HG03520 (cell line): ENCODE data around the gene ARMCX5.

Experiments
- ATAC-seq: cut with Tn5 transposase; IDR thresholded peaks from one replicate; pipeline ENCODE4 v1.9.1; 2021; ENCODE audit warnings: mild to moderate bottlenecking, moderate library complexity; ENCODE audit not compliant: unreplicated experiment

Gene ARMCX5

GRCh38 chrX:102599084-102599950, at the start of gene ARMCX5:
ARMCX5 (plus strand) TSS chrX:102599515; CDS start chrX:102602142, 2,627 bp downstream.
- peak; percentile 87 for ATAC-seq

DNA sequence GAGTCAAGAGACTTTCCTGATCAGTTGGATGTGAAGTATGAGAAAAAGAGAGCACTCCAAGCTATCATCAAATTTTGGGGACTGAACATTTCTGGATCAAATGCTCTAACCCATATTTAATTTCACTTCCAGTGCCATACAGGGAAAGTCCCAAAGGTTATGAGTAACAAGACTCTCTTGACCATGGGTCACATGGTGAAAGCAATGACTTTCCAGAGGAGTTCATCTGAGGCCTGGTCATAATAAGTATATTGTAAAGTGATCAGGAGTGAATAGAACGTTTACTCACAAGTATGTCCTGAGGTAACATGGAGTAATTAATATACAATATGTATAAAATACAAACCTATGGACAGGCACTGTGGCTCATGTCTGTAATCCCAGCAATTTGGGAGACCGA, 40.7 kb upstream of the ARMCX5 start:
- no peak for ATAC-seq

DNA sequence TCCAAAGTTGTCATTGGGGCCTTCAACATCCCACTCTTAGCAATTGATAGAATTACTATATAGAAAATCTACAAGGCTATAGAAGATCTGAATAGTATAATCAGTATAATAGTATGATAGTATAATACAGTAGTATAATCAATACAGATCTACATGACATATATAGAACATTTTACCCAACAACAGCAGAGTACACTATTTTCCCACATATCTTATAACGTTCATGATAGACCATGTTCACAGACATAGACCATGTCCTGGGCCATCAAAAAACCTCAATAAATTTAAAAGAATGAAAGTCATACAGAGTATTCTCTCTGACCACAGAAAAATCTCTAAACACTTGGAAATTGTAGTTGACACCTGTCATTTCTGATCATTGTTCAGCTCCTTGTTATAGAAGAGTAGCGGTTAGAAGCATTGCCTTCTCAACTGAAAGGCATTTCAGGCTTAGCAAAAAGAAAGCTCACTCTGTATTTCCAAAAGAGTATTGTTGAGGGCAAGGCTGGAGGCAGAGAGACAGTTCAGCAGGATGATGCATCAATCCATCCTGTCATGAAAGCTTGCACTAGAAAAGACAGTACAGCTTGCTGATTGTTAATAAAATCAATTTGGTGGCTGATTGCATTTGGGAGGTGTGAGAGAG, 38.8 kb upstream of the ARMCX5 start:
- no peak for ATAC-seq

GRCh38 chrX:102580891-102581290, 18.4 kb upstream of the ARMCX5 start:
- no peak for ATAC-seq

GRCh38 chrX:102593367-102593766, 5.9 kb upstream of the ARMCX5 start:
- no peak for ATAC-seq

- ATAC-seq: peak; percentile 15
Measured at GRCh38 chrX:102599951-102600579, 750 bp downstream of the ARMCX5 start.

DNA sequence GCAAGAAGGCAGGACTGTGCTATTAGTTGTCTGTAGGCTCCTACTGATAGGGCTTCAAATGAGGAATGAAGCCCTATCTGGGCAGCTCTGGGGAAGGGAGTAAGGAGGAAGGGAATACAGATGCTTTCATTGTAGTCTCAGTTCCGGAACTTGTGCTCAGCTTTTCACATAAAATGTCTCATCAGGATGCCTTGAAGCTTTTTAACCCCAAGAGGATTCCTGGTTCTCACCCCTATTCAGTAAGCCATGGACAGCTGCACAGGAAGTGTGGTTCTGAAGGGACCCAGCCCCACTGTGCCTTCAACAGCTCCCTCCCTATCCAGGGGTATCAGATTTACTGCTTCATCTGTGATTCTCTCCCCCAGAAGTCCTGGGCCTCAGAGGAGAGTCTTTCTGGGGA, 5.0 kb downstream of the ARMCX5 start:
- ATAC-seq: no peak

DNA sequence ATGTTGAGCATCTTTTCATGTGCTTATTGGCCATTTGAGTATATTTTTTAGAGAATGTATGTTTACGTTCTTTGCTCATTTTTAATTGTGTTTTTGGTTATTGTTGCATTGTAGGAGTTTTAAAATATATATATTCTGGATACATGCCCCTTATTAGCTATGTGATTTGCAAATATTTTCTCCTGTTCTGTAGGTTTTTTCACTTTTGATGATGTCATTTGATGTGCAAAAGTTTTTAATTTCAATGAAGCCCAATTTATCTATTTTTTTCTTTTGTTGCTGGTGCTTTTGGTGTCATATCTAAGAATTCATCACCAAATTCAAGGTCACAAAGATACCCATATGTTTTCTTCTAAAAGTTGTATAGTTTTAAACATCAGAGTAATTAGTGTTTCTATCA, 6.8 kb downstream of the ARMCX5 start:
- ATAC-seq: no peak

DNA sequence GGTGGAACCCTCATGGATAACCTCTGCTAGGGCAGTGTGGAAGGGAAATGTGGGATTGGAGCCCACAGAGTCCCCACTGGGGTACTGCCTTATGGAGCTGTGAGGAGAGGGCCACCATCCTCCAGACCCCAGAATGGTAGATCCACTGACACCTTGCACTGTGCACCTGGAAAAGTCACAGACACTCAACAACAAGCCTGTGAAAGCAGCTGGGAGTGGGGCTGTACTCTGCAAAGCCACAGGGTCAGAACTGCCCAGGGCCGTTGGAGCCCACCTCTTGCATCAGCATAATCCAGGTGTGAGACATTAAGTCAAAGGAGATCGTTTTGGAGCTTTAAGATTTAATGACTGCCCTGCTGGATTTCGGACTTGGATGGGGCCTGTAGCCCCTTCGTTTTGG, 11.6 kb downstream of the ARMCX5 start:
- ATAC-seq: no peak

- ATAC-seq: no peak
Measured at GRCh38 chrX:102624105-102624504, 24.8 kb downstream of the ARMCX5 start.

DNA sequence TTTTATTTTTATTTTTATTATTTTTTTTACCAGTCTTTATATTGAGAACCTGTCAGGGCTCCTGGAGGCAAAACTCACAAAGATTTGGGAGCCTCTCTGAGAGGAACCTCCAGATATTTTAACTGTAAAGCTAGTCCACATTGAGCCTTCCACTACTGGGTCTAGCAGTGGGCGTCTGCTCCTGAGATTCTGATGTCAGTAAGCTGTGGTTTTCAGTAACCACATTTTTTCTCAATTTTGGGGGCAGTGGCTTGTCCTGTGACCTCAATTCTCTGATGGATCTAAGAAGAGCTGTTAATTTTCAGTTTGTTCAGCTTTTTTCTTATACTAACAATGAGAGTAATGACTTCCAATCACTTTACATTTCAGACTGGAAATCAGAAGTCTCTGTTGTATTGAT, 28.3 kb downstream of the ARMCX5 start:
- no peak for ATAC-seq

GRCh38 chrX:102637561-102637960, 38.2 kb downstream of the ARMCX5 start:
- ATAC-seq: no peak

- ATAC-seq: no peak
Measured at GRCh38 chrX:102650903-102651241, 51.6 kb downstream of the ARMCX5 start.

DNA sequence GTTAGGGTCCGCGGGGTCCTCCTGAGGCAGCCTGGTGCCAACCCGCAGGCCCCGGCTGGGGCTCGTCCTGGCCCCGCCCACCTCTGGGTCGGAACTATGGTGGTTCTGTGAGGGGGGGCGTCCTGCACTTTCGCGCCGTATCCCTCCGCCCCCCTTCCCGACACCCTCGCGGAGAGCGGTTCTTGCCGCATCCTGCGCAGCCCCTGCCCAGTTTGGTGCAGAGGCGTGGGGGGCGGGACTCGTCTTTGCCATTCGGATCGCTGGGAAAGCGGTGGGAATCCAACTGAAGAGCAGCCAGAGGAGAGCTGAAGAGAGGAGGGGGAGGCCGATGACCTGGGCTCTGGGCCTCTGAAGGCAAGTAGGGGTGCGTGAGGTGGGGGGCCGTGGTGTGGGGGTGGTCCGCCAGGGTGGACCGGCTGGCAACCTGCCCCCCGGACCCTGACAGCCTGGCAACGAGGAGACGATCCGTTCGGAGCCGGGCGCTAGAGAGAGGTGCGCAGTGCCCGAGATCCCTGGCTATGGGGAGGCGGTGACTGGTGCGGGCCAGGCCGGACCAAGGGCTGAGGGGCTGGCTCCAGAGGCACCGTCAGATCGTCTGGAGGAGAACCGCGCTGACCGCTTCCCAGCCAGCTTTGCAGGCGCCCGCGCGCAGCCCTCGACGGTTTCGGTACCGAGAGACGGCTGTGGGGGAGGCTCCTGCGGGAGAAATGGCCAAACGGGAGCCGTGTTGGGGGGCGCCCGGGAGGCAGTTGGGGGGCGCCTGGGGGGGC, 52.1 kb downstream of the ARMCX5 start, which contains the start of gene GPRASP1:
Gene GPRASP1 (plus strand): TSS at position 242 of the 770 bp plus-strand sequence. CDS start 2,431 bp downstream, outside the sequence.
- ATAC-seq: no peak

DNA sequence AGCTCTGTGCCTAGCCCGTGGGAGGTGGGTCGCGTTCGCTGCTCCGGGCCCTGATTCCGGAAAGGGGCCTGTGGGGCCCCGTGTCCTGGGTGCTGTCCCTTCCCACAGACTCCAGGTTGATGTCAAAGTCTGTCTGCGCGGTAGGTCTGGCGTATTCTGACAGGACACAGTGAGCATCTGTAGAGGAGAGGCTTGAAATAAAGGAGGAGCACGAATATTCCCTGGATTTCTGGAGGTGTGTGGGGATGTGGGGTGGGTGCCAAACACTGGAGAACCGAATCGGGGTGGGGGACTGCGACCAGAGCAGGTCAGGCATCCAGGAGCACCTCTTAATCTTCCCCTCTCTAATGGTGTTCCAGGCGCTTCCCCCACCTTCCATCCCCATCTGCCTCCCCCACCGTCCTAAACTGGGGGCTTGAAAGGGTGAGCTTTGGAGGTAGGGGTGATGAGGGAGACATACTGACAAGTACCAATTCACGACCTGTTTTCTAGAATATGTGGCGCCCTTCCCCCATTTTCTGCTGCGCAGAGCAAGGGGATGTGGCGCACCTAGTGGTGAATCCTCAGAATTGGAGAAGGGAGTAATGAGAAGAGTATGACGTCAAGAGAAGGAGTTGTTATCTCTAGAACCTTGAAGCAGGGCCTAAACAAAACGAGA, 52.8 kb downstream of the ARMCX5 start:
- ATAC-seq: no peak
